HepG2 (cell line): ENCODE measurements around the gene PSMG4. TPM values are rescaled to one million over a fixed set of nuclear protein-coding genes. Genes with fewer than 3 reads are reported as not detected.

Experiments
- EZH2 ChIP-seq: conservative IDR thresholded peaks from 2 replicates; pipeline ENCODE4 v1.6.1; 2012; ENCODE audit warnings: mild to moderate bottlenecking, low read depth, low read length, moderate library complexity
- FOSL2 ChIP-seq: sonication (generic); formaldehyde crosslinking; IDR thresholded peaks from 2 replicates; pipeline ENCODE4 v1.4.0; 2020; ENCODE audit warnings: missing genetic modification reagents
- FOXA1 ChIP-seq, 2 experiments: fragments of 450-650 bp in 1 of 2; sonication (generic) in 1 of 2; formaldehyde crosslinking in 1 of 2; IDR thresholded peaks; 2 replicates each; pipeline versions ENCODE4 v1.4.0 to v1.6.1; 2016 to 2020; ENCODE audit warnings: missing genetic modification reagents in 1 of 2
- KAT2B ChIP-seq: fragments of 150-350 bp; IDR thresholded peaks from 2 replicates; pipeline ENCODE4 v1.6.1; 2014; ENCODE audit warnings: low read depth, low read length, borderline replicate concordance
- KAT8 ChIP-seq: IDR thresholded peaks from 2 replicates; pipeline ENCODE4 v1.6.1; 2016; ENCODE audit warnings: missing genetic modification reagents, missing compliant biosample characterization
- KDM2A ChIP-seq: sonication (generic); formaldehyde crosslinking; IDR thresholded peaks from 2 replicates; pipeline ENCODE4 v1.4.0; 2020; ENCODE audit warnings: low read depth, missing genetic modification reagents, borderline replicate concordance
- MAFF ChIP-seq: IDR thresholded peaks from 2 replicates; pipeline ENCODE4 v1.6.1; 2011; ENCODE audit warnings: low read depth, low read length, improper control_type of control experiment
- POLR2G ChIP-seq: fragments of 200-400 bp; formaldehyde crosslinking; IDR thresholded peaks from 2 replicates; pipeline ENCODE4 v1.6.1; 2018; ENCODE audit warnings: mild to moderate bottlenecking, low read depth, low read length, moderate library complexity
- PRPF4 ChIP-seq: fragments of 200-400 bp; formaldehyde crosslinking; IDR thresholded peaks from 2 replicates; pipeline ENCODE4 v1.6.1; 2016; ENCODE audit warnings: low read length, low read depth; ENCODE audit not compliant: poor library complexity, severe bottlenecking
- RAD21 ChIP-seq: fragments of 450-650 bp; formaldehyde crosslinking; IDR thresholded peaks from 2 replicates; pipeline ENCODE4 v1.5.0; 2020; ENCODE audit warnings: mild to moderate bottlenecking
- SAP130 ChIP-seq: IDR thresholded peaks from 2 replicates; pipeline ENCODE4 v1.6.1; 2016; ENCODE audit warnings: low read depth
- SMC3 ChIP-seq: IDR thresholded peaks from 2 replicates; pipeline ENCODE4 v1.6.1; 2011; ENCODE audit warnings: low read length, improper control_type of control experiment
- SNAI1 ChIP-seq: sonication (generic); formaldehyde crosslinking; IDR thresholded peaks from 2 replicates; pipeline ENCODE4 v1.5.0; 2020; ENCODE audit warnings: mild to moderate bottlenecking, missing genetic modification reagents, borderline replicate concordance
- YEATS2 ChIP-seq: sonication (generic); formaldehyde crosslinking; IDR thresholded peaks from 2 replicates; pipeline ENCODE4 v1.4.0; 2020; ENCODE audit warnings: missing genetic modification reagents, borderline replicate concordance
- ZFP36L1 ChIP-seq: sonication (generic); formaldehyde crosslinking; IDR thresholded peaks from 2 replicates; pipeline ENCODE4 v1.8.0; 2022; ENCODE audit warnings: mild to moderate bottlenecking, missing genetic modification reagents, moderate library complexity
- ZNF468 ChIP-seq: sonication (generic); formaldehyde crosslinking; IDR thresholded peaks from 2 replicates; pipeline ENCODE4 v1.8.0; 2022; ENCODE audit warnings: mild to moderate bottlenecking, moderate library complexity, missing genetic modification reagents
- ZNF614 ChIP-seq: IDR thresholded peaks from 2 replicates; pipeline ENCODE4 v1.6.1; 2018; ENCODE audit warnings: missing biosample characterization, missing genetic modification reagents, inconsistent platforms, borderline replicate concordance
- polyA plus RNA-seq, 8 experiments: library from polyadenylated mRNA; depleted of rRNA in 3 of 8; stranded (reverse) in 7 of 8; unstranded in 1 of 8; fragments of >200 nt; fragmentation: Illumina TruSeq in 4 of 8; extraction: Trizol in 4 of 8; gene quantifications; 2 replicates each; pipeline versions ENCODE4 v1.2.1 to v1.2.3, GENCODE V29; 2011 to 2016; ENCODE audit warnings: low read depth in 4 of 8, missing spikeins in 1 of 8, mixed read lengths in 1 of 8; ENCODE audit not compliant: insufficient read depth in 1 of 8
- total RNA-seq, 5 experiments: library from RNA; depleted of rRNA; stranded (reverse); fragments of >200 nt; fragmentation: Illumina TruSeq; extraction: Trizol; gene quantifications; 2 replicates each; pipeline ENCODE4 v1.2.3, GENCODE V29; 2016; ENCODE audit warnings: low read depth in 1 of 5
- TF ChIP-seq, protein P1 (sequence below): sonication (generic); formaldehyde crosslinking; IDR thresholded peaks from 2 replicates; pipeline ENCODE4 v1.4.0; 2020; ENCODE audit warnings: missing genetic modification reagents
- TF ChIP-seq, protein P2 (sequence below): sonication (generic); formaldehyde crosslinking; IDR thresholded peaks from 2 replicates; pipeline ENCODE4 v1.5.0; 2020; ENCODE audit warnings: mild to moderate bottlenecking, missing genetic modification reagents, moderate library complexity
- TF ChIP-seq, protein P3 (sequence below): sonication (generic); formaldehyde crosslinking; IDR thresholded peaks from 2 replicates; pipeline ENCODE4 v1.5.1; 2020; ENCODE audit warnings: mild to moderate bottlenecking, missing genetic modification reagents, moderate library complexity
- TF ChIP-seq, protein P4 (sequence below): sonication (generic); formaldehyde crosslinking; IDR thresholded peaks from 2 replicates; pipeline ENCODE4 v1.5.1; 2020; ENCODE audit warnings: missing genetic modification reagents, mild to moderate bottlenecking, borderline replicate concordance

Gene PSMG4
- total and polyA plus RNA-seq, 2 of the 13 experiments (the other 11 are each of a cell fraction or from before 2014, with no cell fraction given), result 28.5 to 32.8 TPM

DNA sequence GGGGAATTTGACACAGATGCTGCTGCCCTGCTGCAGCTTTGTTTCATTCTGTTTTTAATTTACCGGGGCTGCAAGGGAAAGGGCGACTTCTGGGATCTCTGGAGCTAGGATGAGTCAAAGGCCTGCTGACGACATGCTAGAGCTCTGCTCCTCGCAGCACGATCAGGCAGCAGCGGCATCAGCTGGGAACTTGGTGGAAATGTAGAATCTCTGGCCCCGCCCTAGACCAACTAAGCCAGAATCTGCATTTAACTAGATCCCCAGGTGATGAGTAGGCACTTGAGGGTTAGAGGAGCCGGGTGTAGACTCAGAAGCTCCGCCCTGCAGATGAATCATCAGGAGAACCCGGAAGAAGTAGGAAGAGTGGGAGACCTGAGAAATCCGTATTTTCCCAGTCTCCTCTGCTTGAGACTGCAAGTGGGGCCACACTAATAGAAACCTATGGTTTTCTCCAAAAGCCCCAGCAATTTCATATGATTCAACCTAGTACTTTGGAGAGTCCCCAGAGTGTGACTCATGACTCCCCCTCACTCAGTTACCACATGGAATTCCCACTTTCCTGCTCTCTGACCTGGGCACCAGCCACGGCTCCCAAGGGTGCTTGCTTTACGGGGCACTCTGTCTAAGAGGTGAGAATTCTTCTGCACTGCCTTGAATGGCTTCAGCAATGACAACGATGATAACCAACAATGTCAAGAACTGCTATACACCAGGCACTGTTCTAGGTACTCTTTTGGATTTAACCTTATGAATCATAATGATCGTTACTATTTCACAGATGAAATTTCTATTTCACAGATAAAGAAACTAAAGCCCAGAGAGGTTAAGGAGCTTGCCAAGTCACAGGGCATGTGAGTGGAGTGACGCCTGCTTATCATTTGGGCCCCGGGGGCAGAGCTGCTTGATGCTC, 49.4 kb upstream of the PSMG4 start (continued):
- TF ChIP-seq MAFF (peak; percentile 68), ZFP36L1 (CRISPR knock-in tag) (peak; percentile 41; the same call in 1 of the 2 replicates), ZNF614 (CRISPR knock-in tag) (peak; percentile 24; the same call in 1 of the 2 replicates), POLR2G (0 out of 2 replicates have a peak, but pooled peaks have one; percentile 36), RAD21 (CRISPR knock-in tag) (0 out of 2 replicates have a peak, but pooled peaks have one; percentile 20), KDM2A (peak; percentile 55; the same call in 1 of the 2 replicates), SAP130 (CRISPR knock-in tag) (peak; percentile 73), SMC3 (peak; percentile 35; the same call in 1 of the 2 replicates), SNAI1 (no peak), FOXA1 (IDR thresholded peaks at IDR 0.05) (no peak), FOXA1 (CRISPR knock-in tag; IDR thresholded peaks at IDR 0.05) (no peak), FOSL2 (peak; percentile 92), YEATS2 (CRISPR knock-in tag) (peak; percentile 48; the same call in 1 of the 2 replicates), ZNF468 (no peak), PRPF4 (no peak), KAT8 (CRISPR knock-in tag) (peak; percentile 71), EZH2 (no peak), KAT2B (no peak)
- TF ChIP-seq, protein P1, sequence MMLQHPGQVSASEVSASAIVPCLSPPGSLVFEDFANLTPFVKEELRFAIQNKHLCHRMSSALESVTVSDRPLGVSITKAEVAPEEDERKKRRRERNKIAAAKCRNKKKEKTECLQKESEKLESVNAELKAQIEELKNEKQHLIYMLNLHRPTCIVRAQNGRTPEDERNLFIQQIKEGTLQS (CRISPR knock-in tag), result peak; percentile 22; the same call in 1 of the 2 replicates
- TF ChIP-seq, protein P2, sequence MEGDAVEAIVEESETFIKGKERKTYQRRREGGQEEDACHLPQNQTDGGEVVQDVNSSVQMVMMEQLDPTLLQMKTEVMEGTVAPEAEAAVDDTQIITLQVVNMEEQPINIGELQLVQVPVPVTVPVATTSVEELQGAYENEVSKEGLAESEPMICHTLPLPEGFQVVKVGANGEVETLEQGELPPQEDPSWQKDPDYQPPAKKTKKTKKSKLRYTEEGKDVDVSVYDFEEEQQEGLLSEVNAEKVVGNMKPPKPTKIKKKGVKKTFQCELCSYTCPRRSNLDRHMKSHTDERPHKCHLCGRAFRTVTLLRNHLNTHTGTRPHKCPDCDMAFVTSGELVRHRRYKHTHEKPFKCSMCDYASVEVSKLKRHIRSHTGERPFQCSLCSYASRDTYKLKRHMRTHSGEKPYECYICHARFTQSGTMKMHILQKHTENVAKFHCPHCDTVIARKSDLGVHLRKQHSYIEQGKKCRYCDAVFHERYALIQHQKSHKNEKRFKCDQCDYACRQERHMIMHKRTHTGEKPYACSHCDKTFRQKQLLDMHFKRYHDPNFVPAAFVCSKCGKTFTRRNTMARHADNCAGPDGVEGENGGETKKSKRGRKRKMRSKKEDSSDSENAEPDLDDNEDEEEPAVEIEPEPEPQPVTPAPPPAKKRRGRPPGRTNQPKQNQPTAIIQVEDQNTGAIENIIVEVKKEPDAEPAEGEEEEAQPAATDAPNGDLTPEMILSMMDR (CRISPR knock-in tag), result peak; percentile 71
- TF ChIP-seq, protein P3, sequence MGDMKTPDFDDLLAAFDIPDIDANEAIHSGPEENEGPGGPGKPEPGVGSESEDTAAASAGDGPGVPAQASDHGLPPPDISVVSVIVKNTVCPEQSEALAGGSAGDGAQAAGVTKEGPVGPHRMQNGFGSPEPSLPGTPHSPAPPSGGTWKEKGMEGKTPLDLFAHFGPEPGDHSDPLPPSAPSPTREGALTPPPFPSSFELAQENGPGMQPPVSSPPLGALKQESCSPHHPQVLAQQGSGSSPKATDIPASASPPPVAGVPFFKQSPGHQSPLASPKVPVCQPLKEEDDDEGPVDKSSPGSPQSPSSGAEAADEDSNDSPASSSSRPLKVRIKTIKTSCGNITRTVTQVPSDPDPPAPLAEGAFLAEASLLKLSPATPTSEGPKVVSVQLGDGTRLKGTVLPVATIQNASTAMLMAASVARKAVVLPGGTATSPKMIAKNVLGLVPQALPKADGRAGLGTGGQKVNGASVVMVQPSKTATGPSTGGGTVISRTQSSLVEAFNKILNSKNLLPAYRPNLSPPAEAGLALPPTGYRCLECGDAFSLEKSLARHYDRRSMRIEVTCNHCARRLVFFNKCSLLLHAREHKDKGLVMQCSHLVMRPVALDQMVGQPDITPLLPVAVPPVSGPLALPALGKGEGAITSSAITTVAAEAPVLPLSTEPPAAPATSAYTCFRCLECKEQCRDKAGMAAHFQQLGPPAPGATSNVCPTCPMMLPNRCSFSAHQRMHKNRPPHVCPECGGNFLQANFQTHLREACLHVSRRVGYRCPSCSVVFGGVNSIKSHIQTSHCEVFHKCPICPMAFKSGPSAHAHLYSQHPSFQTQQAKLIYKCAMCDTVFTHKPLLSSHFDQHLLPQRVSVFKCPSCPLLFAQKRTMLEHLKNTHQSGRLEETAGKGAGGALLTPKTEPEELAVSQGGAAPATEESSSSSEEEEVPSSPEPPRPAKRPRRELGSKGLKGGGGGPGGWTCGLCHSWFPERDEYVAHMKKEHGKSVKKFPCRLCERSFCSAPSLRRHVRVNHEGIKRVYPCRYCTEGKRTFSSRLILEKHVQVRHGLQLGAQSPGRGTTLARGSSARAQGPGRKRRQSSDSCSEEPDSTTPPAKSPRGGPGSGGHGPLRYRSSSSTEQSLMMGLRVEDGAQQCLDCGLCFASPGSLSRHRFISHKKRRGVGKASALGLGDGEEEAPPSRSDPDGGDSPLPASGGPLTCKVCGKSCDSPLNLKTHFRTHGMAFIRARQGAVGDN (CRISPR knock-in tag), result peak; percentile 40; the same call in 1 of the 2 replicates
- TF ChIP-seq, protein P4, sequence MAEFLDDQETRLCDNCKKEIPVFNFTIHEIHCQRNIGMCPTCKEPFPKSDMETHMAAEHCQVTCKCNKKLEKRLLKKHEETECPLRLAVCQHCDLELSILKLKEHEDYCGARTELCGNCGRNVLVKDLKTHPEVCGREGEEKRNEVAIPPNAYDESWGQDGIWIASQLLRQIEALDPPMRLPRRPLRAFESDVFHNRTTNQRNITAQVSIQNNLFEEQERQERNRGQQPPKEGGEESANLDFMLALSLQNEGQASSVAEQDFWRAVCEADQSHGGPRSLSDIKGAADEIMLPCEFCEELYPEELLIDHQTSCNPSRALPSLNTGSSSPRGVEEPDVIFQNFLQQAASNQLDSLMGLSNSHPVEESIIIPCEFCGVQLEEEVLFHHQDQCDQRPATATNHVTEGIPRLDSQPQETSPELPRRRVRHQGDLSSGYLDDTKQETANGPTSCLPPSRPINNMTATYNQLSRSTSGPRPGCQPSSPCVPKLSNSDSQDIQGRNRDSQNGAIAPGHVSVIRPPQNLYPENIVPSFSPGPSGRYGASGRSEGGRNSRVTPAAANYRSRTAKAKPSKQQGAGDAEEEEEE, result no peak
